ENCODE measurements around the gene ELAC1.
"Not testable (repeated sequence)": the region's sequence is repeated elsewhere in the genome, so short reads cannot be mapped to it uniquely, and the experiment has no call there.

The ELAC1 gene

GRCh38 chr18:50973367-50974126, 5.7 kb downstream of the ELAC1 start:
- no peak for DNase-seq (ENCODE audit: low spot score)

GRCh38 chr18:50977037-50977760, 9.4 kb downstream of the ELAC1 start:
- DNase-seq (ENCODE audit: low spot score): no peak

GRCh38 chr18:50981381-50981780, 13.5 kb downstream of the ELAC1 start:
- no peak for DNase-seq (ENCODE audit: low spot score)

- DNase-seq (ENCODE audit: low spot score): no peak
Observed at GRCh38 chr18:50982086-50982801, 14.4 kb downstream of the ELAC1 start.

GRCh38 chr18:50982802-50983179, 15.0 kb downstream of the ELAC1 start:
- DNase-seq (ENCODE audit: low spot score): no peak

- no peak for DNase-seq (ENCODE audit: low spot score)
Observed at GRCh38 chr18:50986360-50987087, 18.7 kb downstream of the ELAC1 start.

GRCh38 chr18:50987261-50987660, 19.4 kb downstream of the ELAC1 start:
- no peak for DNase-seq (ENCODE audit: low spot score)

- DNase-seq (ENCODE audit: low spot score): no peak
Observed at GRCh38 chr18:50989711-50990110, 21.9 kb downstream of the ELAC1 start.

GRCh38 chr18:50992351-50992762, 24.5 kb downstream of the ELAC1 start:
- no peak for DNase-seq (ENCODE audit: low spot score)

- no peak for DNase-seq (ENCODE audit: low spot score)
Observed at GRCh38 chr18:50994031-50994430, 26.2 kb downstream of the ELAC1 start.

GRCh38 chr18:51003174-51003573, 35.3 kb downstream of the ELAC1 start:
- not testable (repeated sequence) for DNase-seq (ENCODE audit: low spot score)

GRCh38 chr18:51006061-51006818, 38.4 kb downstream of the ELAC1 start:
- no peak for DNase-seq (ENCODE audit: low spot score)

- no peak for DNase-seq (ENCODE audit: low spot score)
Observed at GRCh38 chr18:51006948-51007789, 39.3 kb downstream of the ELAC1 start.

GRCh38 chr18:51007790-51008139, 39.9 kb downstream of the ELAC1 start:
- no peak for DNase-seq (ENCODE audit: low spot score)

GRCh38 chr18:51009072-51009471, 41.2 kb downstream of the ELAC1 start:
- no peak for DNase-seq (ENCODE audit: low spot score)

GRCh38 chr18:51010218-51010617, 42.4 kb downstream of the ELAC1 start:
- no peak for DNase-seq (ENCODE audit: low spot score)

GRCh38 chr18:51011709-51012108, 43.9 kb downstream of the ELAC1 start:
- no peak for DNase-seq (ENCODE audit: low spot score)

GRCh38 chr18:51012441-51012840, 44.6 kb downstream of the ELAC1 start:
- no peak for DNase-seq (ENCODE audit: low spot score)

GRCh38 chr18:51013259-51013658, 45.4 kb downstream of the ELAC1 start:
- no peak for DNase-seq (ENCODE audit: low spot score)

- DNase-seq (ENCODE audit: low spot score): no peak
Observed at GRCh38 chr18:51017140-51017879, 49.5 kb downstream of the ELAC1 start.

Measured in hematopoietic multipotent progenitor cell treated with erythropoietin and hydrocortisone succinate and interleukin-3 and kit ligand, for 17 days (in vitro differentiated cells).